BE2C (cell line): ENCODE results near the gene OR2L5.

Source experiments
- DNase-seq: peaks from one replicate; pipeline ENCODE4 v3.0.0-alpha.2; 2020
- H3K27me3 ChIP-seq: fragments of 250-450 bp; sonication (Bioruptor Pico); 2 replicates; pipeline ENCODE4 v1.5.1; 2020; ENCODE audit warnings: mild to moderate bottlenecking
- H3K36me3 ChIP-seq: fragments of 250-450 bp; sonication (Bioruptor Pico); 2 replicates; pipeline ENCODE4 v1.5.1; 2020; ENCODE audit warnings: mild to moderate bottlenecking
- H3K4me1 ChIP-seq: fragments of 250-450 bp; sonication (Bioruptor Pico); 2 replicates; pipeline ENCODE4 v1.5.1; 2020
- H3K4me3 ChIP-seq: 2 replicates; pipeline ENCODE4 v1.5.1; 2011; ENCODE audit warnings: low read depth, low read length
- H3K9me3 ChIP-seq: fragments of 250-450 bp; sonication (Bioruptor Pico); 2 replicates; pipeline ENCODE4 v1.5.1; 2020
- CTCF ChIP-seq: IDR thresholded peaks from 2 replicates; pipeline ENCODE4 v1.5.1; 2012; ENCODE audit warnings: mild to moderate bottlenecking, low read depth, low read length

Gene OR2L5

DNA sequence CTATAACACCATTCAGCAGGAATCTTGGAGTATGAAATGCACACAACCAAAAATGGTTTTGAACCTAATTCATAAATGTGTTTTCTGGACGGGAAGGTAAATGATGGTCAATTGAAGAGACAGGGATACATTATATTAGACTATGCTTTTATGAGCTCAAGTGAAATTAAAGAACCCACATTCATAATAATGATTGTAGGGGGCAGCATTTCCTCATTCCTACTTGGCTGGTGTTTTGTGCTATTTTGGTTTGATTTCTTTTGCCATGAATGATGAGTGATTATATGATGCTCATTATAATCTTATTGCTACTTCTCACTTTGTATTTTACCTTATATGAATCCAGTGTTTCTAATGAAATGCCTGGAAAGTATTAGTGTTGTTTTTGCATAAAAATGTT is 33.5 kb downstream of the OR2L5 start:
- no peak for DNase-seq
- Histone ChIP-seq H3K4me3 (no peak overlapping the region), H3K4me1 (no peaks in the 10 kb centered on the region), H3K36me3 (no peaks in the 10 kb centered on the region), H3K9me3 (no peaks in the 10 kb centered on the region), H3K27me3 (no peaks in the 10 kb centered on the region)
- TF ChIP-seq CTCF, result no peak

GRCh38 chr1:248054671-248055070 is 41.2 kb downstream of the OR2L5 start:
- Histone ChIP-seq H3K36me3 (no peaks in the 10 kb centered on the region), H3K4me1 (no peaks in the 10 kb centered on the region), H3K4me3 (no peak overlapping the region), H3K27me3 (no peaks in the 10 kb centered on the region), H3K9me3 (no peaks in the 10 kb centered on the region; the same call in 1 of the 2 replicates)
- no peak for DNase-seq
- no peak for TF ChIP-seq CTCF

DNA sequence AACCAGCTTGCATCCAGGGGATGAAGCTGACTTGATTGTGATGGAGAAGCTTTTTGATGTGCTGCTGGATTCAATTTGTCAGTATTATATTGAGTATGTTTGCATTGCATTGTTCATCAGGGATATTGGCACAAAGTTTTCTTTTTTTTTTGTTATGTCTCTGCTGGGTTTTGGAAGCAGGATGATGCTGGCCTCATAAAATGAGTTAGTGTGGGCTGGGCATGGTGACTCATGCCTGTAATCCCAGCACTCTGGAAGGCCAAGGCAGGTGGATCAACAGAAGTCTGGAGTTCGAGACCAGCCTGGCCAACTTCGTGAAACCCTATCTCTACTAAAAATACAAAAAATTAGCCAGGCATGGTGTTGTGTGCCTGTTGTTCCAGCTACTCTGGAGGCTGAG is 41.8 kb downstream of the OR2L5 start:
- TF ChIP-seq CTCF, result no peak
- Histone ChIP-seq H3K27me3 (no peaks in the 10 kb centered on the region), H3K4me3 (no peak overlapping the region), H3K9me3 (no peaks in the 10 kb centered on the region; the same call in 1 of the 2 replicates), H3K36me3 (no peaks in the 10 kb centered on the region), H3K4me1 (no peaks in the 10 kb centered on the region)
- DNase-seq, result no peak

GRCh38 chr1:248065071-248065470 is 51.6 kb downstream of the OR2L5 start:
- Histone ChIP-seq H3K27me3 (no peaks in the 10 kb centered on the region), H3K9me3 (no peaks in the 10 kb centered on the region; the same call in 1 of the 2 replicates), H3K36me3 (no peaks in the 10 kb centered on the region), H3K4me1 (no peaks in the 10 kb centered on the region), H3K4me3 (no peak overlapping the region)
- no peak for TF ChIP-seq CTCF
- no peak for DNase-seq

- Histone ChIP-seq H3K9me3 (no peaks in the 10 kb centered on the region; the same call in 1 of the 2 replicates), H3K4me1 (no peaks in the 10 kb centered on the region), H3K4me3 (no peak overlapping the region), H3K27me3 (no peaks in the 10 kb centered on the region), H3K36me3 (no peaks in the 10 kb centered on the region)
- no peak for DNase-seq
- TF ChIP-seq CTCF, result no peak
Measured at GRCh38 chr1:248065604-248066003, 52.1 kb downstream of the OR2L5 start.
